Testis (tissue), 3 donors: ENCODE results near the gene GRID2. TPM values are rescaled to one million over a fixed set of nuclear protein-coding genes. Genes with fewer than 3 reads are reported as not detected.

Experiments
- DNase-seq: peaks from one replicate; pipeline ENCODE4 v3.0.0-alpha.2; 2019
- H3K27ac ChIP-seq, 2 donors: fragments of 200-600 bp; sonication (generic); one replicate each; pipeline ENCODE4 v1.5.1; 2019
- H3K27me3 ChIP-seq: fragments of 200-600 bp; sonication (generic); one replicate; pipeline ENCODE4 v1.5.1; 2019
- H3K36me3 ChIP-seq: fragments of 200-600 bp; sonication (generic); one replicate; pipeline ENCODE4 v1.5.1; 2017; ENCODE audit warnings: low read depth; ENCODE audit errors: missing control alignments
- H3K4me1 ChIP-seq: fragments of 200-600 bp; sonication (generic); one replicate; pipeline ENCODE4 v1.5.1; 2019
- H3K4me3 ChIP-seq, 2 donors: fragments of 200-600 bp; sonication (generic); one replicate each; pipeline ENCODE4 v1.5.1; 2017 to 2019
- H3K9me3 ChIP-seq: fragments of 200-600 bp; sonication (generic); one replicate; pipeline ENCODE4 v1.5.1; 2017
- POLR2A ChIP-seq: fragments of 450-650 bp; IDR thresholded peaks from one replicate; pipeline ENCODE4 v1.6.1; 2017; ENCODE audit warnings: antibody characterized with exemption, mild to moderate bottlenecking, moderate library complexity
- WGBS, 2 donors: methylation state at CpG; one replicate each; pipeline ENCODE4 v1.1.5; 2018; 5-methylcytosine and 5-hydroxymethylcytosine counted together
- intact Hi-C: fragments of 100-400 bp; cut with DNase I; formaldehyde crosslinking; loops from one replicate; pipeline ENCODE4 v1.15.1; 2023; ENCODE audit warnings: low total_unique reads
- polyA plus RNA-seq: library from polyadenylated mRNA; stranded (reverse); fragments of 350-450 nt; fragmentation: Illumina TruSeq; extraction: RNeasy Lipid Tissue Mini Kit (QIAGEN cat#74804); gene quantifications from one replicate; pipeline ENCODE4 v1.2.3, GENCODE V29; 2014; ENCODE audit warnings: low read depth, low replicate concordance; ENCODE audit not compliant: insufficient read depth
- total RNA-seq, 2 donors: library from RNA; depleted of rRNA; stranded (reverse); fragments of >200 nt; gene quantifications; one replicate each; pipeline ENCODE4 v1.2.3, GENCODE V29; 2016
- TF ChIP-seq, protein P1 (sequence below), 3 experiments: fragments of 450-650 bp in 2 of 3; fragments of 200-600 bp in 1 of 3; sonication (generic) in 1 of 3; IDR thresholded peaks; one replicate each; pipeline ENCODE4 v1.5.1; 2016 to 2019; ENCODE audit warnings: antibody characterized with exemption in 3 of 3, mild to moderate bottlenecking in 2 of 3, moderate library complexity in 1 of 3

The GRID2 gene
- total and polyA plus RNA-seq, 3 donors from 2014 or later = 27.1 to 34.6 (median 32.7) TPM

DNA sequence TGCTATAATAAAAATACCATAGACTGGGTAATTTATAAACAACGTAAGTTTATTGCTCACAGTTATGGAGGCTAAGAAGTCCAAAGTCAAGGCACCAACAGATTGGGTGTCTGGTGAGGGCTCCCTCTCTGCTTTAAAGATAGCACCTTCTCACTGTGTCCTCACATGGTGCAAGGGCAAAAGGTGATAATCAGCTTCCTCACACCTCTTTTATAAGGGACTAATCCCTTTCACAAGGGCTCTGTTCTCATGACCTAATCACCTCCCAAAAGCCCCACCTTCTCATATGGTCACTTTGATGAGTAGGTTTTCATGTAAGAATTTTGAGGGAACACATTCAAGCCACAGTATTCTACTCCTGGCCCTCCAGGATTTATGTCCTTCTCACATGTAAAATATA, 883.1 kb downstream of the GRID2 start:
- H3K4me3 ChIP-seq = no peak overlapping the region
- WGBS, 2 donors = 95 to 100% methylated on average over 1 of the region's 1 CpG
- intact Hi-C loops = no loop called here

DNA sequence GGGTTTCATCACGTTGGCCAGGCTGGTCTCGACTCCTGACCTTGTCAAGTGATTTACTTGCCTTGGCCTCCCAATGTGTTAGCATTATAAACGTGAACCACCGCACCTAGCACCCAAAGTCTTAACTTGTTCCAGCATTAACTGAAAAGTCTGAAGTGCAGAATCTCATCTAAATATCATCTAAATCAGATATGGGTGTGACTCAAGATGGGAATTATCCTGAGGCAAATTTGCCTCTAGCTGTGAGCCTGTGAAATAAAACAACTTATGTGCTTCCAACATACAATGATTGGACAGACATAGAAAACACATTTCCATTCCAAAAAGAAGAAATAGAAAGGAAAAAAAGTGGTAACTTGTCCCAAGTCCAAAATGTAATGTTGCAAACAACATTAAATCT, 883.7 kb downstream of the GRID2 start:
- intact Hi-C loops = no loop called here
- DNase-seq = no peak
- Histone ChIP-seq H3K9me3 (no peaks in the 10 kb centered on the region), H3K4me3 (no peak overlapping the region), H3K36me3 (no peaks in the 10 kb centered on the region), H3K27me3 (no peaks in the 10 kb centered on the region), H3K27ac (no peak overlapping the region), H3K4me1 (no peaks in the 10 kb centered on the region)
- WGBS, 2 donors = 73 to 85% methylated on average over 4 of the region's 4 CpGs
- TF ChIP-seq, protein P1, sequence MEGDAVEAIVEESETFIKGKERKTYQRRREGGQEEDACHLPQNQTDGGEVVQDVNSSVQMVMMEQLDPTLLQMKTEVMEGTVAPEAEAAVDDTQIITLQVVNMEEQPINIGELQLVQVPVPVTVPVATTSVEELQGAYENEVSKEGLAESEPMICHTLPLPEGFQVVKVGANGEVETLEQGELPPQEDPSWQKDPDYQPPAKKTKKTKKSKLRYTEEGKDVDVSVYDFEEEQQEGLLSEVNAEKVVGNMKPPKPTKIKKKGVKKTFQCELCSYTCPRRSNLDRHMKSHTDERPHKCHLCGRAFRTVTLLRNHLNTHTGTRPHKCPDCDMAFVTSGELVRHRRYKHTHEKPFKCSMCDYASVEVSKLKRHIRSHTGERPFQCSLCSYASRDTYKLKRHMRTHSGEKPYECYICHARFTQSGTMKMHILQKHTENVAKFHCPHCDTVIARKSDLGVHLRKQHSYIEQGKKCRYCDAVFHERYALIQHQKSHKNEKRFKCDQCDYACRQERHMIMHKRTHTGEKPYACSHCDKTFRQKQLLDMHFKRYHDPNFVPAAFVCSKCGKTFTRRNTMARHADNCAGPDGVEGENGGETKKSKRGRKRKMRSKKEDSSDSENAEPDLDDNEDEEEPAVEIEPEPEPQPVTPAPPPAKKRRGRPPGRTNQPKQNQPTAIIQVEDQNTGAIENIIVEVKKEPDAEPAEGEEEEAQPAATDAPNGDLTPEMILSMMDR (IDR thresholded peaks at IDR 0.05) = no peak
- TF ChIP-seq POLR2A = no peak

More for the DNA sequence above, 883.1 kb downstream of the GRID2 start:
- TF ChIP-seq, protein P1 (IDR thresholded peaks at IDR 0.05) = no peak
- no peak for DNase-seq
- H3K9me3 ChIP-seq = no peaks in the 10 kb centered on the region
- H3K27ac ChIP-seq = no peak overlapping the region
- no peaks in the 10 kb centered on the region for H3K4me1 ChIP-seq
- no peaks in the 10 kb centered on the region for H3K36me3 ChIP-seq
- H3K27me3 ChIP-seq = no peaks in the 10 kb centered on the region

DNA sequence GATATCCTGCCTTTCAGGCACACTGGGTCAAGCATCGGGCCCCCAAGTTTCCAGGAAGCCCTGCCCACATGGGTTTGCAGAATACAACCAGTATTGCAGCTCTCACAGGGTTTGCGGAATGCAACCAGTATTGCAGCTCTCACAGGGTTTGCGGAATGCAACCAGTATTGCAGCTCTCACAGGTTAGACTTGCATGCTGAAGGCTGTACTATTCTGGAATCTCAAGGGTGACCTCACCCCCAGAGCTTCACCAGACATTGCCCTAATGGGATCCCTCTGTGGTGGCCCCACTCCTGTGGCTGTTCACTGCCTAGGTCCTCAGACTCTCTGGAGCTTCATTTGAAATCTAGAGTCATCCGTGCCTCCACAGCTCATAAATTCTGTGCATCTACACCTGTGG, 884.1 kb downstream of the GRID2 start:
- no peak for DNase-seq
- Histone ChIP-seq H3K36me3 (no peaks in the 10 kb centered on the region), H3K9me3 (no peaks in the 10 kb centered on the region), H3K4me3 (no peak overlapping the region), H3K27ac (no peak overlapping the region), H3K4me1 (no peaks in the 10 kb centered on the region), H3K27me3 (no peaks in the 10 kb centered on the region)
- intact Hi-C loops = no loop called here
- 81 to 86% methylated on average over 3 to 4 of the region's 4 CpGs for WGBS, 2 donors
- TF ChIP-seq, protein P1 (IDR thresholded peaks at IDR 0.05) = no peak
- TF ChIP-seq POLR2A = no peak

DNA sequence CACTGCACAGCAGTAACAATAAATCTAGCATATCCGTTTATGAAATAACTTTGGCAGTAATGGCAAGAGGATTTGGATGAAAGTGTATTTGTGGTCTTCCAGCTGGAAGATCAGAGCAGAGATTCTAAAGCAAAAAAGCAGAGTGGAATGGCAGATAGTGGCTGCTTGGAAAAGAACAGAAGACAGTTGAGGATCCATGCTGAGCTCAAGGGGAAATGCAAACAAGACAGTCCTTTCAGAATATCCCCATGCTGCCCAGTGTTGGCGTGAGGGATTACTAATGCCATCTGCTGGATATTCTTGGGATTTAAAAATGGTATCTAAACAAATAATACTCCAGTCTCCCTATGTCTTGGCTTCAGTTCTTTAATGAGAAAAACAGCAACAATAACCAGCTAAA, 895.7 kb downstream of the GRID2 start:
- Histone ChIP-seq H3K9me3 (no peaks in the 10 kb centered on the region), H3K27ac (no peak overlapping the region), H3K36me3 (no peaks in the 10 kb centered on the region), H3K27me3 (no peaks in the 10 kb centered on the region), H3K4me1 (no peaks in the 10 kb centered on the region), H3K4me3 (no peak overlapping the region)
- intact Hi-C loops = no loop called here
- DNase-seq = no peak
- no peak for TF ChIP-seq POLR2A
- TF ChIP-seq, protein P1 (IDR thresholded peaks at IDR 0.05) = peak; percentile 34 to 51 (median 40)
- 33 to 55% methylated on average over 2 of the region's 2 CpGs for WGBS, 2 donors

DNA sequence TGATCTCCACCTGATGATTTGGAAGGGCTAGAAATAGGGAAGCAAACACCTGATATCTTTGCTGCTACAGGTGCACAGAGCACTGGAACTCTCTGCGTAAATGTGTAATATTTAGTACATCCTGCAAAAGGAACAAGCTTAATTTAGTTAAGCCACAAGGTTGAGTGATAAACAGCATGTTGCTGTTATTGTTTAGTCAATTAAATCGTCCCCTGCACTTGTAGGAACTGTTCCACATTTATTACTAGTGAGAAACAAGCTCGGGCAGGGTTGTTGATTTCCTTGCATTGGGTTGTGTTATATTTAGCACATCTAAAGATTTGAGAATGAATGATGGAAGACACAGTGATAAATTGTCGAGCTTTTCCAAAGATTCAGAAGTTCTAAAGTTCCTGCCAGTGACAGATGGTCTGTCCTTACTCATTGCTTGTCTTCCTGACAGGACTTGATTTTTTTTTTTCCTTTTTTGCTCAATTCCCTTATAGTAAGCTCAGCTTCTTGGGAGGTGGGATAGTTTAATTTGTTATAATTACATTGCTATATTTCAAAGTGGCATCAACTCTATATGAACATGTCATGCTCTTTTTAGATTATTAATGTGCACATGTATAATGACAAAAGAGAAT, 897.8 kb downstream of the GRID2 start:
- Histone ChIP-seq H3K9me3 (no peaks in the 10 kb centered on the region), H3K4me1 (no peaks in the 10 kb centered on the region), H3K27me3 (no peaks in the 10 kb centered on the region), H3K4me3 (no peak overlapping the region), H3K27ac (no peak overlapping the region), H3K36me3 (no peaks in the 10 kb centered on the region)
- DNase-seq = no peak
- TF ChIP-seq, protein P1 (IDR thresholded peaks at IDR 0.05) = no peak
- no peak for TF ChIP-seq POLR2A
- intact Hi-C loops = no loop called here
- 51 to 56% methylated on average over 4 of the region's 4 CpGs for WGBS, 2 donors
